Pons (tissue), 1 donor: ENCODE measurements around the gene TMCC2.

Experiments
- DNase-seq: peaks from one replicate; pipeline ENCODE4 v3.0.0-alpha.2; 2016; ENCODE audit warnings: low spot score

TMCC2 gene

GRCh38 chr1:205240569-205240968, 12.8 kb downstream of the TMCC2 start:
- no peak for DNase-seq

GRCh38 chr1:205241366-205242030, 13.8 kb downstream of the TMCC2 start:
- DNase-seq: no peak

- DNase-seq: no peak
Measured at GRCh38 chr1:205243350-205244191, 15.8 kb downstream of the TMCC2 start.

- DNase-seq: no peak
Measured at GRCh38 chr1:205244384-205244783, 16.6 kb downstream of the TMCC2 start.

GRCh38 chr1:205245096-205245495, 17.4 kb downstream of the TMCC2 start:
- no peak for DNase-seq

- DNase-seq: no peak
Measured at GRCh38 chr1:205246351-205247119, 18.8 kb downstream of the TMCC2 start.

- DNase-seq: peak; percentile 98
Measured at GRCh38 chr1:205247130-205247921, 19.6 kb downstream of the TMCC2 start.

GRCh38 chr1:205248793-205249601, 21.3 kb downstream of the TMCC2 start:
- DNase-seq: peak; percentile 89

- no peak for DNase-seq
Measured at GRCh38 chr1:205249651-205250050, 21.9 kb downstream of the TMCC2 start.

GRCh38 chr1:205250699-205251098, 23.0 kb downstream of the TMCC2 start:
- no peak for DNase-seq

- DNase-seq: peak; percentile 39
Measured at GRCh38 chr1:205251576-205251975, 23.8 kb downstream of the TMCC2 start.

GRCh38 chr1:205255941-205256780, 28.4 kb downstream of the TMCC2 start:
- DNase-seq: peak; percentile 98

GRCh38 chr1:205256951-205257625, 29.3 kb downstream of the TMCC2 start:
- DNase-seq: no peak

- peak; percentile 87 for DNase-seq
Measured at GRCh38 chr1:205257735-205258134, 30.0 kb downstream of the TMCC2 start.

- DNase-seq: no peak
Measured at GRCh38 chr1:205258261-205258691, 30.5 kb downstream of the TMCC2 start.

- DNase-seq: peak; percentile 86
Measured at GRCh38 chr1:205258719-205259118, 31.0 kb downstream of the TMCC2 start.

GRCh38 chr1:205259324-205259832, 31.6 kb downstream of the TMCC2 start:
- DNase-seq: no peak

- DNase-seq: no peak
Measured at GRCh38 chr1:205259998-205260397, 32.3 kb downstream of the TMCC2 start.
